Astrocyte (in vitro differentiated cells and primary cell): ENCODE results near the gene TNFSF13. TPM values are rescaled to one million over a fixed set of nuclear protein-coding genes. Genes with fewer than 3 reads are reported as not detected.

Experiments used
- DNase-seq: peaks from one replicate; pipeline ENCODE4 v3.0.0-alpha.2; 2010; ENCODE audit warnings: low read depth
- FAIRE-seq: peaks from 2 replicates; lab custom pipeline; 2011; peaks lifted over from hg19 to GRCh38; lab: Jason Lieb, UNC
- H2AFZ ChIP-seq: 2 replicates; pipeline ENCODE4 v1.6.0; 2012; ENCODE audit warnings: low read depth, low read length, inconsistent platforms
- H3K27ac ChIP-seq: 2 replicates; pipeline ENCODE4 v1.5.1; 2011; ENCODE audit warnings: low read depth, low read length, inconsistent platforms
- H3K27me3 ChIP-seq: 2 replicates; pipeline ENCODE4 v1.6.0; 2011; ENCODE audit warnings: low read length, inconsistent platforms; ENCODE audit not compliant: insufficient read depth
- H3K36me3 ChIP-seq: 2 replicates; pipeline ENCODE4 v1.5.1; 2011; ENCODE audit warnings: low read length, inconsistent platforms; ENCODE audit not compliant: insufficient read depth
- H3K4me1 ChIP-seq: 2 replicates; pipeline ENCODE4 v1.5.1; 2011; ENCODE audit warnings: low read length, inconsistent platforms; ENCODE audit not compliant: insufficient read depth
- H3K4me2 ChIP-seq: 2 replicates; pipeline ENCODE4 v1.6.0; 2012; ENCODE audit warnings: low read length, inconsistent platforms
- H3K4me3 ChIP-seq: 2 replicates; pipeline ENCODE4 v1.5.1; 2011; ENCODE audit warnings: low read depth, mild to moderate bottlenecking, low read length, inconsistent platforms; ENCODE audit not compliant: insufficient read depth
- H3K79me2 ChIP-seq: 2 replicates; pipeline ENCODE4 v1.6.0; 2012; ENCODE audit warnings: mild to moderate bottlenecking, low read length, inconsistent platforms; ENCODE audit not compliant: insufficient read depth
- H3K9ac ChIP-seq: 2 replicates; pipeline ENCODE4 v1.6.0; 2012; ENCODE audit warnings: mild to moderate bottlenecking, low read length, inconsistent platforms
- H3K9me3 ChIP-seq: 2 replicates; pipeline ENCODE4 v1.5.1; 2012; ENCODE audit warnings: low read depth, mild to moderate bottlenecking, low read length, inconsistent platforms; ENCODE audit not compliant: insufficient read depth
- H4K20me1 ChIP-seq: 2 replicates; pipeline ENCODE4 v1.6.0; 2012; ENCODE audit warnings: low read length, inconsistent platforms; ENCODE audit not compliant: insufficient read depth
- H3K27ac Mint-ChIP-seq: one replicate; pipeline ENCODE4 v1.8.0; 2021; ENCODE audit warnings: mild to moderate bottlenecking, mixed read lengths; ENCODE audit not compliant: unreplicated experiment
- H3K27me3 Mint-ChIP-seq: one replicate; pipeline ENCODE4 v1.8.0; 2021; ENCODE audit warnings: low read depth, mixed read lengths; ENCODE audit not compliant: unreplicated experiment
- H3K36me3 Mint-ChIP-seq: one replicate; pipeline ENCODE4 v1.8.0; 2021; ENCODE audit warnings: low read depth, mixed read lengths; ENCODE audit not compliant: unreplicated experiment
- H3K4me1 Mint-ChIP-seq: one replicate; pipeline ENCODE4 v1.8.0; 2021; ENCODE audit warnings: low read depth, mixed read lengths; ENCODE audit not compliant: unreplicated experiment
- H3K4me3 Mint-ChIP-seq: one replicate; pipeline ENCODE4 v1.8.0; 2021; ENCODE audit warnings: mild to moderate bottlenecking, moderate library complexity, mixed read lengths; ENCODE audit not compliant: unreplicated experiment
- H3K9me3 Mint-ChIP-seq: one replicate; pipeline ENCODE4 v1.8.0; 2021; ENCODE audit warnings: mild to moderate bottlenecking, mixed read lengths; ENCODE audit not compliant: unreplicated experiment
- EZH2 ChIP-seq: IDR thresholded peaks from 2 replicates; pipeline ENCODE4 v1.6.1; 2012; ENCODE audit warnings: mild to moderate bottlenecking, low read length, inconsistent platforms; ENCODE audit not compliant: insufficient read depth
- total RNA-seq: library from RNA; stranded (reverse); gene quantifications from 2 replicates; pipeline ENCODE4 v1.2.1, GENCODE V29; 2021
- TF ChIP-seq, protein P1 (sequence below): IDR thresholded peaks from 2 replicates; pipeline ENCODE4 v1.5.1; 2011; ENCODE audit warnings: low read depth, mild to moderate bottlenecking, inconsistent platforms, low read length, moderate library complexity; ENCODE audit not compliant: insufficient read depth

Gene TNFSF13
- total RNA-seq, 1 donor from 2014 or later: 0.93 TPM

DNA sequence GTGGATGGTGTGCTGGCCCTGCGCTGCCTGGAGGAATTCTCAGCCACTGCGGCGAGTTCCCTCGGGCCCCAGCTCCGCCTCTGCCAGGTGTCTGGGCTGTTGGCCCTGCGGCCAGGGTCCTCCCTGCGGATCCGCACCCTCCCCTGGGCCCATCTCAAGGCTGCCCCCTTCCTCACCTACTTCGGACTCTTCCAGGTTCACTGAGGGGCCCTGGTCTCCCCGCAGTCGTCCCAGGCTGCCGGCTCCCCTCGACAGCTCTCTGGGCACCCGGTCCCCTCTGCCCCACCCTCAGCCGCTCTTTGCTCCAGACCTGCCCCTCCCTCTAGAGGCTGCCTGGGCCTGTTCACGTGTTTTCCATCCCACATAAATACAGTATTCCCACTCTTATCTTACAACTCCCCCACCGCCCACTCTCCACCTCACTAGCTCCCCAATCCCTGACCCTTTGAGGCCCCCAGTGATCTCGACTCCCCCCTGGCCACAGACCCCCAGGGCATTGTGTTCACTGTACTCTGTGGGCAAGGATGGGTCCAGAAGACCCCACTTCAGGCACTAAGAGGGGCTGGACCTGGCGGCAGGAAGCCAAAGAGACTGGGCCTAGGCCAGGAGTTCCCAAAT, 1.3 kb upstream of the TNFSF13 start:
- Histone ChIP-seq H4K20me1 (no peaks in the 10 kb centered on the region), H3K4me1 (peaks cover 15% of the 10 kb centered on the region), H3K36me3 (no peaks in the 10 kb centered on the region), H3K9me3 (no peaks in the 10 kb centered on the region), H2AFZ (no peak overlapping the region), H3K4me2 (no peak overlapping the region), H3K79me2 (peaks cover 5% of the 10 kb centered on the region), H3K27me3 (no peaks in the 10 kb centered on the region), H3K27ac (no peak overlapping the region), H3K4me3 (no peak overlapping the region), H3K9ac (no peak overlapping the region)
- Mint-ChIP-seq H3K36me3 (no peaks in the 10 kb centered on the region), H3K4me1 (peaks cover 11% of the 10 kb centered on the region), H3K27me3 (peaks cover 11% of the 10 kb centered on the region), H3K9me3 (peaks cover 1% of the 10 kb centered on the region), H3K4me3 (no peak overlapping the region), H3K27ac (no peak overlapping the region)
- FAIRE-seq: no peak
- TF ChIP-seq, protein P1, sequence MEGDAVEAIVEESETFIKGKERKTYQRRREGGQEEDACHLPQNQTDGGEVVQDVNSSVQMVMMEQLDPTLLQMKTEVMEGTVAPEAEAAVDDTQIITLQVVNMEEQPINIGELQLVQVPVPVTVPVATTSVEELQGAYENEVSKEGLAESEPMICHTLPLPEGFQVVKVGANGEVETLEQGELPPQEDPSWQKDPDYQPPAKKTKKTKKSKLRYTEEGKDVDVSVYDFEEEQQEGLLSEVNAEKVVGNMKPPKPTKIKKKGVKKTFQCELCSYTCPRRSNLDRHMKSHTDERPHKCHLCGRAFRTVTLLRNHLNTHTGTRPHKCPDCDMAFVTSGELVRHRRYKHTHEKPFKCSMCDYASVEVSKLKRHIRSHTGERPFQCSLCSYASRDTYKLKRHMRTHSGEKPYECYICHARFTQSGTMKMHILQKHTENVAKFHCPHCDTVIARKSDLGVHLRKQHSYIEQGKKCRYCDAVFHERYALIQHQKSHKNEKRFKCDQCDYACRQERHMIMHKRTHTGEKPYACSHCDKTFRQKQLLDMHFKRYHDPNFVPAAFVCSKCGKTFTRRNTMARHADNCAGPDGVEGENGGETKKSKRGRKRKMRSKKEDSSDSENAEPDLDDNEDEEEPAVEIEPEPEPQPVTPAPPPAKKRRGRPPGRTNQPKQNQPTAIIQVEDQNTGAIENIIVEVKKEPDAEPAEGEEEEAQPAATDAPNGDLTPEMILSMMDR: no peak
- no peak for TF ChIP-seq EZH2
- no peak for DNase-seq

DNA sequence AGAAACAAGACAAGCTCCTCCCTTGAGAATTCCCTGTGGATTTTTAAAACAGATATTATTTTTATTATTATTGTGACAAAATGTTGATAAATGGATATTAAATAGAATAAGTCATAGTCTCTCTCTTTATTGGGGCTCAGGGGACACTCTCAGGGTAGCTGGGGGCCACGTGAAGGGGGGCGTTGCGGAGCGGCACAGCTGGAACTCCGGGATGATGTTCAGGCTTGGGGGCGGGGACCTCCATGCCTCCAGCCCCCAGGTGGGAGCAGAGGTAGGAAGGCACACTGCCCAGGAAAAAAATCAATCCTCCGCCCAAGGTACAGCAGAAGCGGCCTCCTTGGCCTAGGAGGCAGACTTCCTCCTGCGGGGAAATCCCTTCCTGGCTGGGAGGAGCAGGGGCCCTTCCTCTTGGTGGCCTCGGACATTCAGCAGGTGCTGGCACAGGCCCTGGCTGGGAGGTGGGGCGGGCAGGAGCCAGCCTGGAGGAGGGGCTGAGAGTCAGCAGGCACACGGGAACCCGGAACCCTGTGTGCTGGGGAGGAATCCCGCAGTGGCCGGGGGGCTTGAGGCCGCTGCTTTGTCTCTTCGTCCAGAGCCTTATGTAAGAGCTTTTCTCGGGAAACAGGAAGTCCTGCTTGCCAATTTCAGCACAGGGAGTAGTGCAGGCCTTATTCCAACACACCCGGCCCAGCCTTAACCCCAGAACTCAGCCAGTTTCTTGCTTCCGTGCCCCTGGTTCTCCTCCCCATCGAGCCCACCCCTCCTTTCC, 591 bp upstream of the TNFSF13 start:
- Histone ChIP-seq H3K4me2 (peak overlapping the region; percentile 59), H3K27ac (no peak overlapping the region), H2AFZ (peak overlapping the region; percentile 64)

More for the DNA sequence above, 591 bp upstream of the TNFSF13 start:
- no peaks in the 10 kb centered on the region for H3K36me3 ChIP-seq
- peaks cover 6% of the 10 kb centered on the region for H3K27me3 Mint-ChIP-seq
- DNase-seq (peak; percentile 59), FAIRE-seq (no peak)
- peak overlapping the region; percentile 40 for H3K4me3 Mint-ChIP-seq
- no peak overlapping the region for H3K4me3 ChIP-seq
- no peak for TF ChIP-seq EZH2
- TF ChIP-seq, protein P1: no peak
- peaks cover 12% of the 10 kb centered on the region for H3K79me2 ChIP-seq
- no peaks in the 10 kb centered on the region for H3K9me3 Mint-ChIP-seq
- H3K27me3 ChIP-seq: no peaks in the 10 kb centered on the region
- peaks cover 22% of the 10 kb centered on the region for H3K4me1 ChIP-seq
- H3K27ac Mint-ChIP-seq: no peak overlapping the region
- H3K4me1 Mint-ChIP-seq: peaks cover 17% of the 10 kb centered on the region
- no peaks in the 10 kb centered on the region for H3K9me3 ChIP-seq
- peak overlapping the region; percentile 28 for H3K9ac ChIP-seq
- H3K36me3 Mint-ChIP-seq: no peaks in the 10 kb centered on the region
- no peaks in the 10 kb centered on the region for H4K20me1 ChIP-seq
